H1 (cell line): Measurements from ENCODE around the gene ATR. TPM values are rescaled to one million over a fixed set of nuclear protein-coding genes. Genes with fewer than 3 reads are reported as not detected.
A peak's percentile ranks its signal among the peaks of the same experiment; 100 is the strongest.

Source experiments
- ASH2L ChIP-seq: fragments of 200-600, 300-600 bp; sonication (generic); IDR thresholded peaks from one replicate; pipeline ENCODE4 v1.7.1; 2017; ENCODE audit warnings: low read length
- BACH1 ChIP-seq: IDR thresholded peaks from 2 replicates; pipeline ENCODE4 v1.6.1; 2012; ENCODE audit warnings: low read length, improper control_type of control experiment
- BCL11A ChIP-seq, 2 experiments: IDR thresholded peaks; one replicate each; pipeline ENCODE4 v1.6.1; 2011; ENCODE audit warnings: low read depth in 2 of 2, low read length in 2 of 2, mild to moderate bottlenecking in 2 of 2
- CHD1 ChIP-seq: IDR thresholded peaks from 2 replicates; pipeline ENCODE4 v1.6.1; 2012; ENCODE audit warnings: low read depth, low read length, improper control_type of control experiment
- CHD7 ChIP-seq: fragments of 300-600 bp; sonication (generic); IDR thresholded peaks from 2 replicates; pipeline ENCODE4 v1.7.1; 2012; ENCODE audit warnings: low read length, moderate library complexity, mild to moderate bottlenecking, inconsistent platforms; ENCODE audit not compliant: insufficient replicate concordance
- E2F6 ChIP-seq: IDR thresholded peaks from 2 replicates; pipeline ENCODE4 v1.6.1; 2012; ENCODE audit warnings: inconsistent platforms
- JUND ChIP-seq: IDR thresholded peaks from 2 replicates; pipeline ENCODE4 v1.6.1; 2011; ENCODE audit warnings: mild to moderate bottlenecking, improper control_type of control experiment, low read length
- POU5F1 ChIP-seq: IDR thresholded peaks from 2 replicates; pipeline ENCODE4 v1.6.1; 2011; ENCODE audit warnings: low read depth, mild to moderate bottlenecking, low read length, moderate library complexity
- SP4 ChIP-seq: IDR thresholded peaks from 2 replicates; pipeline ENCODE4 v1.6.1; 2012; ENCODE audit warnings: low read length, inconsistent platforms
- polyA plus RNA-seq, 7 experiments: library from polyadenylated mRNA; depleted of rRNA in 3 of 7; stranded (reverse) in 5 of 7; unstranded in 2 of 7; fragments of >200 nt in 5 of 7; fragments of 200-250 nt in 2 of 7; gene quantifications; 1 replicate in 5 of 7; 2 replicates in 1 of 7; 4 replicates in 1 of 7; pipeline versions ENCODE4 v1.2.1 to v1.2.3, GENCODE V29; 2011 to 2013; ENCODE audit warnings: missing spikeins in 2 of 7, mixed read lengths in 2 of 7
- total RNA-seq: library from RNA; stranded (reverse); fragmentation: NEBNext Ultra II Directional; extraction: Animal tissue kit (Norgen Biotek cat#: 25700); gene quantifications from 2 replicates; pipeline ENCODE4 v1.2.1, GENCODE V29; 2021

ATR gene
- total and polyA plus RNA-seq, 2 of the 8 experiments (the other 6 are each of a cell fraction or from before 2014, with no cell fraction given), result 8.4 to 23.2 TPM

- TF ChIP-seq CHD7 (no peak), CHD1 (no peak), SP4 (no peak), BCL11A (IDR thresholded peaks at IDR 0.05; ENCODE audit: low read depth in 2 of 2, low read length in 2 of 2) (no peak), POU5F1 (no peak), E2F6 (no peak), BACH1 (0 out of 2 replicates have a peak, but pooled peaks have one; percentile 29), ASH2L (peak; percentile 100), JUND (no peak)
Measured at GRCh38 chr3:142447852-142448823, 130.4 kb downstream of the ATR start, which contains the start of gene XRN1 (continued).
